Thoracic aorta (tissue), 2 donors: ENCODE data around the gene INTS15. TPM values are rescaled to one million over a fixed set of nuclear protein-coding genes. Genes with fewer than 3 reads are reported as not detected.

Source experiments
- ATAC-seq: fragments of 150-250 bp; one replicate; pipeline ENCODE4 v1.8.0; 2017; ENCODE audit warnings: low read depth; ENCODE audit not compliant: insufficient number of reproducible peaks, low FRiP score
- DNase-seq: peaks from one replicate; pipeline ENCODE4 v3.0.0-alpha.2; 2020; ENCODE audit warnings: low spot score
- H3K27ac ChIP-seq, 2 donors: fragments of 200-600 bp; sonication (generic); 1 replicate in 1 of 2; 2 replicates in 1 of 2; pipeline ENCODE4 v1.5.1; 2016; ENCODE audit warnings: mild to moderate bottlenecking in 2 of 2, moderate library complexity in 2 of 2
- H3K27me3 ChIP-seq: fragments of 200-600 bp; sonication (generic); replicated peaks from 2 replicates; pipeline ENCODE4 v1.6.0; 2016; ENCODE audit warnings: mild to moderate bottlenecking; ENCODE audit not compliant: insufficient read depth
- H3K36me3 ChIP-seq: fragments of 200-600 bp; sonication (generic); one replicate; pipeline ENCODE4 v1.5.1; 2016
- H3K4me1 ChIP-seq, 2 donors: fragments of 200-600 bp; sonication (generic); 1 replicate in 1 of 2; 2 replicates in 1 of 2; pipeline versions ENCODE4 v1.5.1 to v1.6.0; 2016; ENCODE audit warnings: low read depth in 2 of 2, mild to moderate bottlenecking in 1 of 2; ENCODE audit not compliant: control insufficient read depth in 1 of 2
- H3K4me3 ChIP-seq: fragments of 200-600 bp; sonication (generic); 2 replicates; pipeline ENCODE4 v1.5.1; 2016; ENCODE audit warnings: mild to moderate bottlenecking
- H3K9me3 ChIP-seq: fragments of 200-600 bp; sonication (generic); 2 replicates; pipeline ENCODE4 v1.5.1; 2016
- total RNA-seq, 2 donors: library from RNA; depleted of rRNA; stranded (reverse); fragments of >200 nt; gene quantifications; one replicate each; pipeline versions ENCODE4 v1.1.0 to v1.2.3, GENCODE V29; 2016
- TF ChIP-seq, protein P1 (sequence below): fragments of 200-600 bp; sonication (generic); IDR thresholded peaks from one replicate; pipeline ENCODE4 v1.5.1; 2019; ENCODE audit warnings: antibody characterized with exemption

Gene INTS15
- total RNA-seq: 10 to 100 TPM; 37.2 to 45.4 TPM

DNA sequence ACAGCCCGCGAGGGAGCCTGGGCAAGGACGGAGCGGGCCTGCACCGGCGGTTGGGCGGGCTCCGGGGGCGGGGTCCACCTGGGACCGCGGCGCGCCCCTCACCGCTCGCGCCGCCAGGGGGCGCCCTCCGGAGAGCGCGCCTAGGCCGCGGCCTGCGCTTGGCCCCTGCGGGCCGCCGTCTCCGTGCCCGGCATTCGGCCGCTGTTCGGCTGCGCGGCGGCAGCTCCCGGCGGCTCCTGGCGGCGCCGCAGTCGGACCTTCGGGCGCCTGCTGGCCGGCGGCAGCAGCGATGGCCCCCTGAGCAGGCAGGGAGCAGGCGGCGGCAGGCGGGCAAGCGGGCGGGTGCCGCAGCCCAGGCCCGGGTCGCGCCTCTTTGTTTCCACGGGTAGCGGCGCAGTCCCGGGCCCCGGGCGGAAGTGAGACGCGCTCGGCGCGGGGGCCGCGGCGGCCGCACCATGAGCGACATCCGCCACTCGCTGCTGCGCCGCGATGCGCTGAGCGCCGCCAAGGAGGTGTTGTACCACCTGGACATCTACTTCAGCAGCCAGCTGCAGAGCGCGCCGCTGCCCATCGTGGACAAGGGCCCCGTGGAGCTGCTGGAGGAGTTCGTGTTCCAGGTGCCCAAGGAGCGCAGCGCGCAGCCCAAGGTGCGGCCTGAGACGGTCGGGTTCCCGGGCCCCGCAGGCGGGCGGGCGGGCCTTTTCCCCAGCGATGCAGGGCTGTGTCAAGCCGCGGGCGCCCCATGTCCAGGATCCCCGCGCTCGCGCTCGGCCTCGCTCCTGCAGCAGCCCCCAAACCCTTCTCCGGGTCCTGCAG lies at the start of gene INTS15:
Gene INTS15 (plus strand): TSS at position 193 of the 816 bp plus-strand sequence. CDS start 263 bp downstream, at position 456.
- no peak for DNase-seq
- ATAC-seq: peak; percentile 91
- Histone ChIP-seq H3K36me3 (peaks cover 34% of the 10 kb centered on the region), H3K9me3 (no peaks in the 10 kb centered on the region), H3K4me3 (peak within 1 kb of the TSS; percentile 95), H3K27me3 (no peaks in the 10 kb centered on the region), H3K4me1 (peaks cover 11 to 24% of the 10 kb centered on the region in 2 donors), H3K27ac (peak within 1 kb of the TSS; percentile 81 to 82)
- TF ChIP-seq, protein P1, sequence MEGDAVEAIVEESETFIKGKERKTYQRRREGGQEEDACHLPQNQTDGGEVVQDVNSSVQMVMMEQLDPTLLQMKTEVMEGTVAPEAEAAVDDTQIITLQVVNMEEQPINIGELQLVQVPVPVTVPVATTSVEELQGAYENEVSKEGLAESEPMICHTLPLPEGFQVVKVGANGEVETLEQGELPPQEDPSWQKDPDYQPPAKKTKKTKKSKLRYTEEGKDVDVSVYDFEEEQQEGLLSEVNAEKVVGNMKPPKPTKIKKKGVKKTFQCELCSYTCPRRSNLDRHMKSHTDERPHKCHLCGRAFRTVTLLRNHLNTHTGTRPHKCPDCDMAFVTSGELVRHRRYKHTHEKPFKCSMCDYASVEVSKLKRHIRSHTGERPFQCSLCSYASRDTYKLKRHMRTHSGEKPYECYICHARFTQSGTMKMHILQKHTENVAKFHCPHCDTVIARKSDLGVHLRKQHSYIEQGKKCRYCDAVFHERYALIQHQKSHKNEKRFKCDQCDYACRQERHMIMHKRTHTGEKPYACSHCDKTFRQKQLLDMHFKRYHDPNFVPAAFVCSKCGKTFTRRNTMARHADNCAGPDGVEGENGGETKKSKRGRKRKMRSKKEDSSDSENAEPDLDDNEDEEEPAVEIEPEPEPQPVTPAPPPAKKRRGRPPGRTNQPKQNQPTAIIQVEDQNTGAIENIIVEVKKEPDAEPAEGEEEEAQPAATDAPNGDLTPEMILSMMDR: peak; percentile 63

DNA sequence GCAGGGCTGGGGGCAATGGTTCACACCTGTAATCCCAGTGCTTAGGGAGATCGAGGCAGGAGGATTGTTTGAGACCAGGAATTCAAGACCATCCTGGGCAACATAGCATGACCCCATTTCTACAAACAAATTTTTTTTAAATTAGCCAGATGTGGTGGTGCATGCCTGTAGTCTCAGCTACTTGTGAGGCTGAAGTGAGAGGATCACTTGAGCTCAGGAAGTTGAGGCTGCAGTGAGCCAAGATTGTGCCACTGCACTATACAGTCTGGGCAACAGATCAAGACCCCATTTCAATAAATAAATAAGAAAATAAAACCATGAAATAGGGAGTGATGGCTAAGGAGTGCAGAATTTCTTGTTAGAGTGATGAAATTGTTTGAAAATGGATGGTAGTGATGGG lies 47.5 kb upstream of the INTS15 start:
- TF ChIP-seq, protein P1: no peak

DNA sequence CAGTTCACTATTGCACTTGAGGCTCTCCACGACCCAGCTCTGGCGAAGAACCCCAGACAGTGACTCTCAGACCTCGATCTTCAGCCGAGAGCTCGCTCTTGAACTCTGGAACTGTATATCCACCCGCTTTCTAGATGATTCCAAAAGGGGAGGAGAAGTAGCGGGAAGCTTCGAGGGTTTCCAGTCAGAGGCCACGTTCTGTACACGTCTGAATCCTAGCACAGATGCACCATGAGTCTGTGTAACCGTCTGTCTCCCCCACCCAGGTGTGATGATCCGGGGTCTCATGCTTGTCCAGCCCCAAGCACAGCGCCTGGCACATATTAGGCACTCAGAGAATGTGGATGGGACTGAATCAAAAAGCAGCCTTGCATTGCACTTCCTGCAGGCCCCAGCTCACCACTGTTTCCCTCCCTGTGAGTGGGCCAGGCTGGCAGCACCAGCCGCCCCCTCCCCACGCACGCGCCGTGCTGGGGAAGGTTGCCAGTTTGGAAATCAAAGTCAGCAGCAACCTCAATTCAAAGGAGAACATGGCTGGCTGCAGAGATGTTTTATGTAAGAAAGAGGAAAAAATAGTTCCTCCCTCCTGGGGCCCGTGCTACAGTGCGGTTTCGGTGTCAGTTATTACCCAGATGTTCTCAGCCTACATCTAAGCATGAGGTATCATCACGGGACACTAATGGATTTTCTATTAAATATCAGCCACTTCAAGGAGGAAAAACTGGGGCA lies 44.3 kb upstream of the INTS15 start:
- Histone ChIP-seq H3K9me3 (no peaks in the 10 kb centered on the region), H3K4me3 (no peak overlapping the region), H3K36me3 (no peaks in the 10 kb centered on the region), H3K4me1 (no peaks in the 10 kb centered on the region), H3K27me3 (no peaks in the 10 kb centered on the region), H3K27ac (no peak overlapping the region)
- ATAC-seq (no peak), DNase-seq (no peak)
- TF ChIP-seq, protein P1: no peak

More for the DNA sequence above, 47.5 kb upstream of the INTS15 start:
- H3K36me3 ChIP-seq: no peaks in the 10 kb centered on the region
- no peak overlapping the region for H3K27ac ChIP-seq
- no peaks in the 10 kb centered on the region for H3K9me3 ChIP-seq
- H3K4me1 ChIP-seq: no peaks in the 10 kb centered on the region
- H3K4me3 ChIP-seq: no peak overlapping the region
- no peak for DNase-seq
- no peaks in the 10 kb centered on the region for H3K27me3 ChIP-seq
- ATAC-seq: no peak

DNA sequence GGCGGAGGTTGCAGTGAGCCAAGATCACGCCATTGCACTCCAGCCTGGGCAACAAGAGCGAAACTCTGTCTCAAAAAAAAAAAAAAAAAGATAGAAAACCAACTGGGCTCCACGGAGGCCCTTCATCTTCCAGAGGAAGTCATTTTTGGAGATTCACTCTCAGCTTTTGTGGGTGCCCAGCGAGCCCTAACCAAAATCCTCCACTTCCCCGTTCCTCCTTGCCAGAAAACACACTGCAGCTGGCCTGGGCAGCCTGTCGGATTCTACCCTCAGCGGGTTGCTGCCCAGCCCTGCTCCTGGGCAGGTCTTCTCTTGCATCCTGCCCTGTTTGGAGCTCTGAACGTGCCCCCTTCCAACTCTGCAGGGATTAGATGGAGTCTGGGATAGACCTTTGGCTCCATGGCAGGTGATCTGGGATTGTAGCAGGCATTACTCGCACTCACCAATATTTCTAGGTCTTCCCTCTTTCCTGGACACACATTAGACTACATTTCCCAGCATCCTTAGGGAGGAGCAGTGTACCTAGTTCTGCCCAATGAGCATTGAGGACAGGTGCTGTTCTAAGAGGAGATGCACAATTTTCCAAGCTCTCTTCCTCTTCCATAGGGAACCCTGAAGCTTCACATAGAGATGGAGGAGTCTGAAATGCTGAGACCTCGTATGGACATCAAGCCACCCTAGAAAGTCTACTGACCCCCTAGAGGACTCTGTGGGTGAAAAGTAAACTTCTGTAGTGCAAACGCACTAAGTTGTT lies 43.1 kb upstream of the INTS15 start:
- H3K4me1 ChIP-seq: no peaks in the 10 kb centered on the region
- TF ChIP-seq, protein P1: no peak
- ATAC-seq (no peak), DNase-seq (no peak)
- no peaks in the 10 kb centered on the region for H3K36me3 ChIP-seq
- no peaks in the 10 kb centered on the region for H3K27me3 ChIP-seq
- H3K27ac ChIP-seq: no peak overlapping the region
- no peaks in the 10 kb centered on the region for H3K9me3 ChIP-seq
- H3K4me3 ChIP-seq: no peak overlapping the region

DNA sequence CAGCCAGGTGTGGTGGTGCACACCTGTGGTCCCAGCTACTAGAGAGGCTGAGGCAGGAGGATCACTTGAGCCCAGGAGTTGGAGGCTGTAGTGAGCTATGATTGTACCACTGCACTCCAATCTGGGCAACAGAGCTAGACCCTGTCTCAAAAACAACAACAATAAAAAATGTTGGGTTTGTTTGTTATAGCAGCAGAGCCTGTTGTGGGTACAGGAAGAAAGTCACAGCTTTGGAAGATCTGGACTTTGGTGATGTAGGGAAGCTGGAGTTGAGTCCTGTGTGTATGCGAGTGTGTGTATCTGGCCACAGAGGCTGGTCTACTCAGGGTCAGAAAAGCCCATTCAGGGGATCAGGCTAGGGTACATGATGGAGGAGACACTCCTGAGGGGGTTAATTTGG lies 42.4 kb upstream of the INTS15 start:
- TF ChIP-seq, protein P1: no peak
- Histone ChIP-seq H3K4me1 (no peaks in the 10 kb centered on the region), H3K36me3 (no peaks in the 10 kb centered on the region), H3K9me3 (no peaks in the 10 kb centered on the region), H3K27ac (no peak overlapping the region), H3K27me3 (no peaks in the 10 kb centered on the region), H3K4me3 (no peak overlapping the region)
- ATAC-seq: no peak
- DNase-seq: no peak
